Activated CD8-positive, alpha-beta T cell treated with anti-CD3 and anti-CD28 coated beads for 36 hours (primary cell): ENCODE measurements around the gene NR1H2. TPM values are rescaled to one million over a fixed set of nuclear protein-coding genes. Genes with fewer than 3 reads are reported as not detected.
A peak's percentile ranks its signal among the peaks of the same experiment; 100 is the strongest.

Source experiments
- ATAC-seq: fragments of 200-7000 bp; cut with Tn5 transposase; one replicate; pipeline ENCODE4 v1.10.0; 2021; ENCODE audit warnings: mild to moderate bottlenecking, moderate library complexity
- CTCF ChIA-PET: fragments of 350-600 bp; sonication (Branson Sonifier 250); formaldehyde crosslinking; loops from one replicate; lab custom pipeline; 2021; ENCODE audit warnings: antibody characterized with exemption; lab: Charles Lee
- POLR2A ChIA-PET: fragments of 350-600 bp; sonication (Branson Sonifier 250); formaldehyde crosslinking; loops from one replicate; lab custom pipeline; 2021; ENCODE audit warnings: antibody characterized with exemption; lab: Charles Lee
- DNase-seq: peaks from one replicate; pipeline ENCODE4 v3.0.0-alpha.2; 2020
- H3K27ac Mint-ChIP-seq: one replicate; pipeline ENCODE4 v1.8.0; 2021; ENCODE audit warnings: mild to moderate bottlenecking, mixed read lengths
- H3K27me3 Mint-ChIP-seq: one replicate; pipeline ENCODE4 v1.8.0; 2021; ENCODE audit warnings: mixed read lengths
- H3K36me3 Mint-ChIP-seq: one replicate; pipeline ENCODE4 v1.8.0; 2021; ENCODE audit warnings: low read depth, mixed read lengths
- H3K4me1 Mint-ChIP-seq: one replicate; pipeline ENCODE4 v1.8.0; 2021; ENCODE audit warnings: low read depth, mixed read lengths
- H3K4me3 Mint-ChIP-seq: one replicate; pipeline ENCODE4 v1.8.0; 2021; ENCODE audit warnings: mild to moderate bottlenecking, moderate library complexity, mixed read lengths
- H3K9me3 Mint-ChIP-seq: one replicate; pipeline ENCODE4 v1.8.0; 2021; ENCODE audit warnings: mixed read lengths
- CTCF ChIP-seq: fragments of 200-600 bp; IDR thresholded peaks from one replicate; pipeline ENCODE4 v1.8.0; 2022; ENCODE audit warnings: antibody characterized with exemption, mild to moderate bottlenecking
- intact Hi-C: fragments of 100-400 bp; cut with micrococcal nuclease; formaldehyde crosslinking; loops from one replicate; pipeline ENCODE4 v1.10.0; 2022
- total RNA-seq, 2 experiments: library from RNA; stranded (reverse); gene quantifications; one replicate each; pipeline ENCODE4 v1.2.3, GENCODE V29; 2021

The NR1H2 gene
- total RNA-seq, 2 experiments from 2014 or later: 50.9 to 52.3 TPM

- DNase-seq (no peak), ATAC-seq (no peak)
- Mint-ChIP-seq H3K4me1 (peaks cover 32% of the 10 kb centered on the region), H3K4me3 (no peak overlapping the region), H3K36me3 (peaks cover 35% of the 10 kb centered on the region), H3K27ac (no peak overlapping the region), H3K9me3 (no peaks in the 10 kb centered on the region), H3K27me3 (no peaks in the 10 kb centered on the region)
- ChIA-PET POLR2A (no interaction called here), CTCF (no interaction called here)
- intact Hi-C loops: no loop called here
- TF ChIP-seq CTCF: no peak
Measured at GRCh38 chr19:50380137-50380536, 3.9 kb downstream of the NR1H2 start.

GRCh38 chr19:50380751-50381151 is 4.5 kb downstream of the NR1H2 start:
- intact Hi-C loops: no loop called here
- Mint-ChIP-seq H3K4me1 (peaks cover 33% of the 10 kb centered on the region), H3K4me3 (no peak overlapping the region), H3K36me3 (peaks cover 38% of the 10 kb centered on the region), H3K27me3 (no peaks in the 10 kb centered on the region), H3K27ac (no peak overlapping the region), H3K9me3 (no peaks in the 10 kb centered on the region)
- ChIA-PET POLR2A (no interaction called here), CTCF (no interaction called here)
- DNase-seq (no peak), ATAC-seq (no peak)
- no peak for TF ChIP-seq CTCF

- TF ChIP-seq CTCF: no peak
- peaks cover 36% of the 10 kb centered on the region for H3K36me3 Mint-ChIP-seq
- no peaks in the 10 kb centered on the region for H3K27me3 Mint-ChIP-seq
- no peaks in the 10 kb centered on the region for H3K9me3 Mint-ChIP-seq
- ATAC-seq: no peak
- POLR2A ChIA-PET: interaction anchor here (1.0 kb wide), 1 partner anchor 13 kb away, joined by 4 read pairs; no protein-coding TSS in a partner anchor
- no peak overlapping the region for H3K27ac Mint-ChIP-seq
- no peak for DNase-seq
- H3K4me1 Mint-ChIP-seq: peaks cover 34% of the 10 kb centered on the region
- H3K4me3 Mint-ChIP-seq: no peak overlapping the region
- CTCF ChIA-PET: no interaction called here
- intact Hi-C loops: no loop called here
Measured at GRCh38 chr19:50381881-50382729, 5.8 kb downstream of the NR1H2 start.

GRCh38 chr19:50383001-50383851 is 7.0 kb downstream of the NR1H2 start:
- Mint-ChIP-seq H3K4me1 (peaks cover 32% of the 10 kb centered on the region), H3K9me3 (no peaks in the 10 kb centered on the region), H3K27ac (peak overlapping the region; percentile 95), H3K27me3 (no peaks in the 10 kb centered on the region), H3K4me3 (peak overlapping the region; percentile 94), H3K36me3 (peaks cover 38% of the 10 kb centered on the region)
- CTCF ChIA-PET: interaction anchor here (1.0 to 2.0 kb wide), 4 partner anchors 7 to 28 kb away, joined by 3 to 10 read pairs (median 7); partner anchors contain the start of gene NR1H2
- DNase-seq (no peak), ATAC-seq (peak; percentile 10)
- no peak for TF ChIP-seq CTCF
- POLR2A ChIA-PET: interaction anchor here (1.0 to 2.3 kb wide), 7 partner anchors 8 to 93 kb away, joined by 3 to 11 read pairs (median 4); partner anchors contain the start of genes EMC10, GARIN5A, NAPSA and NR1H2
- intact Hi-C loops: no loop called here
